ENCODE results near the gene KIRREL3. TPM values are rescaled to one million over a fixed set of nuclear protein-coding genes. Genes with fewer than 3 reads are reported as not detected.

KIRREL3 gene
- total and polyA plus RNA-seq, 9 of the 15 experiments (the other 6 are each of a cell fraction or from before 2014, with no cell fraction given): 0.04 to 0.10 TPM; not detected in 7

- Histone ChIP-seq H3K27ac (ENCODE audit: extremely low read depth, low read depth, low read length) (no peak overlapping the region), H2AFZ (ENCODE audit: low read depth, low read length) (no peak overlapping the region), H3K4me1 (replicated peaks in 1 of 2; ENCODE audit: control insufficient read depth in 2 of 2, insufficient read depth in 2 of 2, low read length in 2 of 2) (peaks cover 0 to 13% of the 10 kb centered on the region in 2 experiments; a peak in 1 of 5 replicates), H4K20me1 (replicated peaks; ENCODE audit: control insufficient read depth, insufficient read depth, low read length) (peaks cover 47% of the 10 kb centered on the region), H3K9me1 (ENCODE audit: control insufficient read depth, insufficient read depth, low read length) (no peaks in the 10 kb centered on the region), H3K9ac (ENCODE audit: insufficient read depth in 1 of 2, low read depth in 2 of 2, low read length in 2 of 2) (no peak overlapping the region), H3K79me2 (ENCODE audit: control insufficient read depth, insufficient read depth, low read length) (no peaks in the 10 kb centered on the region), H3K27me3 (ENCODE audit: control insufficient read depth in 2 of 2, insufficient read depth in 2 of 2, low read length in 2 of 2) (peaks cover 26 to 63% of the 10 kb centered on the region in 2 experiments), H3K4me2 (ENCODE audit: insufficient read depth, low read length) (no peak overlapping the region), H3K36me3 (ENCODE audit: control insufficient read depth, insufficient read depth, low read length) (no peaks in the 10 kb centered on the region), H3K9me3 (replicated peaks; ENCODE audit: control insufficient read depth, insufficient read depth, low read depth, low read length) (no peaks in the 10 kb centered on the region), H3K4me3 (no peak overlapping the region)
- 37% methylated on average over 14 of the region's 14 CpGs for WGBS (ENCODE audit: insufficient coverage, low coverage, missing lambda C conversion rate)
- CTCF ChIA-PET (ENCODE audit: low intra/inter-chr PET ratio): no interaction called here
- in situ Hi-C loops (cut with MboI): no loop called here
- intact Hi-C loops (cut with micrococcal nuclease): no loop called here
- FAIRE-seq (no peak), ATAC-seq (no peak), DNase-seq (ENCODE audit: extremely low read depth in 1 of 4, low spot score in 3 of 4) (no peak)
- BruUV-seq (replicated peaks): no TSS peak
- POLR2A ChIA-PET: no interaction called here
- TF ChIP-seq ZNF274 (IDR thresholded peaks at IDR 0.05; ENCODE audit: borderline replicate concordance, low read depth, low read length) (no peak), ZNF778 (CRISPR knock-in tag; IDR thresholded peaks at IDR 0.05) (no peak), CHD7 (IDR thresholded peaks at IDR 0.05; ENCODE audit: low read depth, low read length) (no peak), U2AF2 (optimal IDR thresholded peaks at IDR 0.05; ENCODE audit: low read depth, low read length) (no peak), E2F6 (IDR thresholded peaks at IDR 0.05; ENCODE audit: borderline replicate concordance in 1 of 2, extremely low read depth in 1 of 2, insufficient read depth in 1 of 2, insufficient read length in 1 of 2, low read depth in 1 of 2, low read length in 1 of 2, poor library complexity in 1 of 2, severe bottlenecking in 1 of 2) (no peak), GATAD2A (IDR thresholded peaks at IDR 0.05) (no peak), KDM4B (IDR thresholded peaks at IDR 0.05; ENCODE audit: borderline replicate concordance in 2 of 2, low read depth in 1 of 2) (no peak)
These were observed 573.5 kb downstream of the KIRREL3 start for GRCh38 chr11:126426820-126427749.

Measured in K562 (cell line).